T-helper 9 cell (primary cell): ENCODE measurements around the gene OTUD1.

Source experiments
- DNase-seq: peaks from one replicate; pipeline ENCODE4 v3.0.0-alpha.2; 2020

Gene OTUD1

GRCh38 chr10:23472181-23472580, 33.3 kb downstream of the OTUD1 start:
- no peak for DNase-seq

DNA sequence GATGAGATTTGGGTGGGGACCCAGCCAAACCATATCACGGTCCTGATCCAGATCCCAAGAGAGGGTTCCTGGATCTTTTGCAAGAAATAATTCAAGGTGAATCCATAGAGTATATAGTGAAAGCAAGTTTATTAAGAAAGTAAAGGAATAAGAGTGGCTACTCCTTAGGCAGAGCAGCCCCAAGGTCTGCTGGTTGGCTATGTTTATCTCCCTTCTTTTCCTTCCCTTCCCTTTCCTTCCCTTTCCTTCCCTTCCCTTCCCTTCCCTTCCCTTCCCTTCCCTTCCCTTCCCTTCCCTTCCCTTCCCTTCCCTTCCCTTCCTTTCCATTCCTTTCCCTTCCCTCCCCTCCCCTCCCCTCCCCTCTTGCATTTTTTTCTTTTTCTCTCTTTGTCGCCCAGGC, 35.2 kb downstream of the OTUD1 start:
- DNase-seq: no peak

DNA sequence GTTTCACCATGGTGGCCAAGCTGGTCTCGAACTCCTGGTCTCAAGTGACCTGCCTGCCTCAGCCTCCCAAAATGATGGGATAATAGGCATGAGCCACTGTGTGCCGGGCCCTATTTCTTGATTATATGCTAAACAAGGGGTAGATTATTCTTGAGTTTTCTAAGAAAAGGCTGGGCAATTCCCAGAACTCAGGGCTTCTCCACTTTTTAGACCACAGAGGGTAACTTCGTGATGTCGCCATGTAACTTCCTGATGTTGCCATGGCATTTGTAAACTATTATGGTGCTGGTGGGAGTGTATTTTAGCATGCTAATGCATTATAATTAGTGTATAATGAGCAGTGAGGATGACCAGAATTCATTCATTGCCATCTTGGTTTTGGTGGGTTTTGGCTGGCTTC, 35.8 kb downstream of the OTUD1 start:
- no peak for DNase-seq

DNA sequence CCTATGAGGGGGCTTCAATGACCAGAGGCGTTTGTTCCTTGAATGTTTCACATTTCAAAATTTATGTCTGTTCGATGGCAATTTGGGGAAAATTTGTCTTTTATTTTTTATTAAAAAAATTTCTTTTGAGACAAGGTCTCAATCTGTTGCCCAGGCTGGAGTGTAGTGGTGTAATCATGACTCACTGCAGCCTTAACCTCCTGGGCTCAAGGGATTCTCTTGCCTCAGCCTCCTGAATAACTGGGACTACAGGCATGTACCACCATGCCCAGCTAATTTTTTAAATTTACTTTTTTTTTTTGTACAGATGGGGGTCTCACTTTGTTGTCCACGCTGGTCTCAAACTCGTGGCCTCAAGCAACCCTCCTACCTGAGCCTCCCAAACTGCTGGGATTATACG, 39.7 kb downstream of the OTUD1 start:
- no peak for DNase-seq

DNA sequence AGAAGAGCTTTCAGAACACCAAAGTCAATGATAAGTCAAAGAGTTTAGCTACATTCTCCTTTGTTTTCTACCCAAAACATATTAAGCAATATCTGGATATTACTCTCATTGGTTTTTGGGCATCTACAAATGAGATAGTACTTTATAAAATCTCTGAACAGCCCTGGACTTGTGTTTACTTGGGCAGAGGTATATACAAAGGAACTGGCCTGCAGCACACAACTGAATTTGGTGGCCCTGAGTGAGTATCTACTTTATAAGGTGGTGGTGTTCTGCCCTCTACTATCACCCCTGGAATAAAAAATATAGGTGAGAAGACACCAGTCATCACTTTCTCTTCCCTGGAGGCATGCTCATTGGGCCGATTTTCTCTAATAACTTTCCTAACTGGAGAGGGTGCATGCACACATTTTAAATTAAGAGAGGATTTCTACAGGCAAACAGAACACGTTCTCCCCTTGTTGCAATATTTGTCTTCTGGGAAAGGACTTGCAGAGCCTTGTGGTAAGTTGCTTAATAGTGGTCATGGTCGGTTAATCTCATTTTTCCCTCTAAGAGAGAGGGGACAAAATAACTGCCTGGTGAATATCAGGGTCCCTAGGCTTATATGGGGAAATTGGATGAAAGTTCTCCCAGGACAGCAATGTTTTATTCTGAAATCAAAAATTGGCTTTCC, 41.1 kb downstream of the OTUD1 start:
- DNase-seq: no peak

GRCh38 chr10:23481363-23481961, 42.6 kb downstream of the OTUD1 start:
- no peak for DNase-seq

DNA sequence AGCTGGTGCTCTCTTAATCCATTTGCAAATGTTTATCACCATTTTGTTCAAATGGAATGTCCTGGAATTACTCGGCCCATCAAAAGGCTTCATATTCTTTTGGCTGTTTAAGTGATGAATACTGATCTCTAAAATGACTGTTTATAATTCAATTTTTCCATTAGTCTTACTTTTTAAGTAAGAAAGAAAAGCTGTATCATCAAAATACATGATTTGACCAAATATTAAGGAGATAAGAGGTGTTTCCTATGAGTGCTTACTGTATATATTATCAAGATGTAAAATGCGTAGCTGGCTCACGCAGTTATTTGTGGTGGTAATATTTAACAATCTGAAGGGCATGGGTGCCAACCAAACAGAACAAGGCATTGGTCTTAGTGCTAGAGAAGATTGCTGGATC, 51.2 kb downstream of the OTUD1 start:
- no peak for DNase-seq
